HepG2 (cell line): ENCODE measurements around the gene DBNDD1. TPM values are rescaled to one million over a fixed set of nuclear protein-coding genes. Genes with fewer than 3 reads are reported as not detected.

Experiments used
- ATF7 ChIP-seq, 2 experiments: fragments of 450-650 bp in 1 of 2; sonication (generic) in 1 of 2; formaldehyde crosslinking in 1 of 2; IDR thresholded peaks; 2 replicates each; pipeline versions ENCODE4 v1.4.0 to v1.6.1; 2016 to 2020; ENCODE audit warnings: antibody characterized with exemption in 1 of 2, mild to moderate bottlenecking in 1 of 2, missing genetic modification reagents in 1 of 2
- HCFC1 ChIP-seq: fragments of 150-350 bp; IDR thresholded peaks from 2 replicates; pipeline ENCODE4 v1.6.1; 2014; ENCODE audit warnings: low read depth, low read length
- HOXA7 ChIP-seq: sonication (generic); formaldehyde crosslinking; IDR thresholded peaks from 2 replicates; pipeline ENCODE4 v1.8.1; 2022; ENCODE audit warnings: mild to moderate bottlenecking, missing genetic modification reagents, moderate library complexity
- PAXIP1 ChIP-seq: sonication (generic); formaldehyde crosslinking; conservative IDR thresholded peaks from 2 replicates; pipeline ENCODE4 v1.4.0; 2020; ENCODE audit warnings: mild to moderate bottlenecking, missing genetic modification reagents, moderate library complexity
- POLR2A ChIP-seq, 2 experiments: IDR thresholded peaks; 2 replicates each; pipeline ENCODE4 v1.6.1; 2011; ENCODE audit warnings: low read depth in 2 of 2, low read length in 2 of 2, mild to moderate bottlenecking in 1 of 2, moderate library complexity in 1 of 2; ENCODE audit not compliant: insufficient read depth in 1 of 2
- TARDBP ChIP-seq: sonication (generic); formaldehyde crosslinking; IDR thresholded peaks from 2 replicates; pipeline ENCODE4 v1.8.0; 2022; ENCODE audit warnings: mild to moderate bottlenecking, missing genetic modification reagents
- THAP9 ChIP-seq: sonication (generic); formaldehyde crosslinking; IDR thresholded peaks from 2 replicates; pipeline ENCODE4; 2020; ENCODE audit warnings: missing genetic modification reagents, mild to moderate bottlenecking, borderline replicate concordance
- ZMYM3 ChIP-seq: sonication (generic); formaldehyde crosslinking; IDR thresholded peaks from 2 replicates; pipeline ENCODE4 v1.5.1; 2020; ENCODE audit warnings: mild to moderate bottlenecking, missing genetic modification reagents
- ZNF12 ChIP-seq: sonication (generic); formaldehyde crosslinking; IDR thresholded peaks from 2 replicates; pipeline ENCODE4 v1.5.0; 2020; ENCODE audit warnings: missing genetic modification reagents
- ZNF205 ChIP-seq: IDR thresholded peaks from 2 replicates; pipeline ENCODE4 v1.6.1; 2018; ENCODE audit warnings: missing biosample characterization, missing genetic modification reagents
- ZNF230 ChIP-seq: sonication (generic); formaldehyde crosslinking; IDR thresholded peaks from 2 replicates; pipeline ENCODE4 v1.4.0; 2020; ENCODE audit warnings: mild to moderate bottlenecking, missing genetic modification reagents
- ZNF329 ChIP-seq: sonication (generic); formaldehyde crosslinking; IDR thresholded peaks from 2 replicates; pipeline ENCODE4 v1.9.0; 2021; ENCODE audit warnings: low read depth, mild to moderate bottlenecking, missing genetic modification reagents
- ZNF546 ChIP-seq: sonication (generic); formaldehyde crosslinking; conservative IDR thresholded peaks from 2 replicates; pipeline ENCODE4 v1.8.1; 2023; ENCODE audit warnings: mild to moderate bottlenecking, missing genetic modification reagents
- ZNF737 ChIP-seq: sonication (generic); formaldehyde crosslinking; IDR thresholded peaks from 2 replicates; pipeline ENCODE4 v1.5.0; 2020; ENCODE audit warnings: missing genetic modification reagents, mild to moderate bottlenecking, borderline replicate concordance
- ZNF766 ChIP-seq: sonication (generic); formaldehyde crosslinking; IDR thresholded peaks from 2 replicates; pipeline ENCODE4 v1.5.0; 2020; ENCODE audit warnings: missing genetic modification reagents, borderline replicate concordance
- polyA plus RNA-seq, 8 experiments: library from polyadenylated mRNA; depleted of rRNA in 3 of 8; stranded (reverse) in 7 of 8; unstranded in 1 of 8; fragments of >200 nt; fragmentation: Illumina TruSeq in 4 of 8; extraction: Trizol in 4 of 8; gene quantifications; 2 replicates each; pipeline versions ENCODE4 v1.2.1 to v1.2.3, GENCODE V29; 2011 to 2016; ENCODE audit warnings: low read depth in 4 of 8, missing spikeins in 1 of 8, mixed read lengths in 1 of 8; ENCODE audit not compliant: insufficient read depth in 1 of 8
- total RNA-seq, 5 experiments: library from RNA; depleted of rRNA; stranded (reverse); fragments of >200 nt; fragmentation: Illumina TruSeq; extraction: Trizol; gene quantifications; 2 replicates each; pipeline ENCODE4 v1.2.3, GENCODE V29; 2016; ENCODE audit warnings: low read depth in 1 of 5
- TF ChIP-seq, protein P1 (sequence below): sonication (generic); formaldehyde crosslinking; IDR thresholded peaks from 2 replicates; pipeline ENCODE4 v1.5.0; 2020; ENCODE audit warnings: mild to moderate bottlenecking, missing genetic modification reagents
- TF ChIP-seq, protein P2 (sequence below): sonication (generic); formaldehyde crosslinking; IDR thresholded peaks from 2 replicates; pipeline ENCODE4 v1.8.0; 2022; ENCODE audit warnings: mild to moderate bottlenecking, missing genetic modification reagents, moderate library complexity
- TF ChIP-seq, protein P3 (sequence below): fragments of 450-650 bp; IDR thresholded peaks from 2 replicates; pipeline ENCODE4 v1.6.1; 2016

DBNDD1 gene
- total and polyA plus RNA-seq, 2 of the 13 experiments (the other 11 are each of a cell fraction or from before 2014, with no cell fraction given), result 17.0 to 40.4 TPM

- TF ChIP-seq, protein P1, sequence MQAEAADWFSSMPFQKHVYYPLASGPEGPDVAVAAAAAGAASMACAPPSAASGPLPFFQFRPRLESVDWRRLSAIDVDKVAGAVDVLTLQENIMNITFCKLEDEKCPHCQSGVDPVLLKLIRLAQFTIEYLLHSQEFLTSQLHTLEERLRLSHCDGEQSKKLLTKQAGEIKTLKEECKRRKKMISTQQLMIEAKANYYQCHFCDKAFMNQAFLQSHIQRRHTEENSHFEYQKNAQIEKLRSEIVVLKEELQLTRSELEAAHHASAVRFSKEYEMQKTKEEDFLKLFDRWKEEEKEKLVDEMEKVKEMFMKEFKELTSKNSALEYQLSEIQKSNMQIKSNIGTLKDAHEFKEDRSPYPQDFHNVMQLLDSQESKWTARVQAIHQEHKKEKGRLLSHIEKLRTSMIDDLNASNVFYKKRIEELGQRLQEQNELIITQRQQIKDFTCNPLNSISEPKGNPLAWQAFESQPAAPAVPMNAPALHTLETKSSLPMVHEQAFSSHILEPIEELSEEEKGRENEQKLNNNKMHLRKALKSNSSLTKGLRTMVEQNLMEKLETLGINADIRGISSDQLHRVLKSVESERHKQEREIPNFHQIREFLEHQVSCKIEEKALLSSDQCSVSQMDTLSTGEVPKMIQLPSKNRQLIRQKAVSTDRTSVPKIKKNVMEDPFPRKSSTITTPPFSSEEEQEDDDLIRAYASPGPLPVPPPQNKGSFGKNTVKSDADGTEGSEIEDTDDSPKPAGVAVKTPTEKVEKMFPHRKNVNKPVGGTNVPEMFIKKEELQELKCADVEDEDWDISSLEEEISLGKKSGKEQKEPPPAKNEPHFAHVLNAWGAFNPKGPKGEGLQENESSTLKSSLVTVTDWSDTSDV (CRISPR knock-in tag), result no peak
- no peak for TF ChIP-seq ATF7 (IDR thresholded peaks at IDR 0.05)
- no peak for TF ChIP-seq ATF7 (CRISPR knock-in tag; IDR thresholded peaks at IDR 0.05)
- peak; percentile 72; the same call in 1 of the 2 replicates for TF ChIP-seq THAP9 (CRISPR knock-in tag)
- TF ChIP-seq ZNF205 (CRISPR knock-in tag), result no peak
- peak; percentile 83 for TF ChIP-seq PAXIP1 (CRISPR knock-in tag)
- no peak for TF ChIP-seq HCFC1
- no peak for TF ChIP-seq ZNF766
- no peak for TF ChIP-seq ZNF230
- no peak; the same call in 1 of the 2 replicates for TF ChIP-seq ZNF546
- TF ChIP-seq ZMYM3 (CRISPR knock-in tag), result peak; percentile 60; the same call in 1 of the 2 replicates
- TF ChIP-seq, protein P2, sequence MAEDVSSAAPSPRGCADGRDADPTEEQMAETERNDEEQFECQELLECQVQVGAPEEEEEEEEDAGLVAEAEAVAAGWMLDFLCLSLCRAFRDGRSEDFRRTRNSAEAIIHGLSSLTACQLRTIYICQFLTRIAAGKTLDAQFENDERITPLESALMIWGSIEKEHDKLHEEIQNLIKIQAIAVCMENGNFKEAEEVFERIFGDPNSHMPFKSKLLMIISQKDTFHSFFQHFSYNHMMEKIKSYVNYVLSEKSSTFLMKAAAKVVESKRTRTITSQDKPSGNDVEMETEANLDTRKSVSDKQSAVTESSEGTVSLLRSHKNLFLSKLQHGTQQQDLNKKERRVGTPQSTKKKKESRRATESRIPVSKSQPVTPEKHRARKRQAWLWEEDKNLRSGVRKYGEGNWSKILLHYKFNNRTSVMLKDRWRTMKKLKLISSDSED, result no peak
- no peak for TF ChIP-seq ZNF329 (CRISPR knock-in tag)
- TF ChIP-seq HOXA7 (CRISPR knock-in tag), result no peak
- TF ChIP-seq ZNF12 (CRISPR knock-in tag), result no peak
- no peak for TF ChIP-seq ZNF737
- TF ChIP-seq, protein P3, sequence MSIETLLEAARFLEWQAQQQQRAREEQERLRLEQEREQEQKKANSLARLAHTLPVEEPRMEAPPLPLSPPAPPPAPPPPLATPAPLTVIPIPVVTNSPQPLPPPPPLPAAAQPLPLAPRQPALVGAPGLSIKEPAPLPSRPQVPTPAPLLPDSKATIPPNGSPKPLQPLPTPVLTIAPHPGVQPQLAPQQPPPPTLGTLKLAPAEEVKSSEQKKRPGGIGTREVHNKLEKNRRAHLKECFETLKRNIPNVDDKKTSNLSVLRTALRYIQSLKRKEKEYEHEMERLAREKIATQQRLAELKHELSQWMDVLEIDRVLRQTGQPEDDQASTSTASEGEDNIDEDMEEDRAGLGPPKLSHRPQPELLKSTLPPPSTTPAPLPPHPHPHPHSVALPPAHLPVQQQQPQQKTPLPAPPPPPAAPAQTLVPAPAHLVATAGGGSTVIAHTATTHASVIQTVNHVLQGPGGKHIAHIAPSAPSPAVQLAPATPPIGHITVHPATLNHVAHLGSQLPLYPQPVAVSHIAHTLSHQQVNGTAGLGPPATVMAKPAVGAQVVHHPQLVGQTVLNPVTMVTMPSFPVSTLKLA, result no peak
- TF ChIP-seq POLR2A (IDR thresholded peaks at IDR 0.05; ENCODE audit: insufficient read depth in 1 of 2, low read depth in 2 of 2, low read length in 2 of 2), result peak in 1 of 2 experiments; percentile 42; a peak in 1 of 4 replicates
- peak; percentile 53; the same call in 1 of the 2 replicates for TF ChIP-seq TARDBP (CRISPR knock-in tag)
Observed at GRCh38 chr16:90020838-90021382, 1.7 kb upstream of the DBNDD1 start (continued).
